ENCODE data around the gene GAL.

DNA sequence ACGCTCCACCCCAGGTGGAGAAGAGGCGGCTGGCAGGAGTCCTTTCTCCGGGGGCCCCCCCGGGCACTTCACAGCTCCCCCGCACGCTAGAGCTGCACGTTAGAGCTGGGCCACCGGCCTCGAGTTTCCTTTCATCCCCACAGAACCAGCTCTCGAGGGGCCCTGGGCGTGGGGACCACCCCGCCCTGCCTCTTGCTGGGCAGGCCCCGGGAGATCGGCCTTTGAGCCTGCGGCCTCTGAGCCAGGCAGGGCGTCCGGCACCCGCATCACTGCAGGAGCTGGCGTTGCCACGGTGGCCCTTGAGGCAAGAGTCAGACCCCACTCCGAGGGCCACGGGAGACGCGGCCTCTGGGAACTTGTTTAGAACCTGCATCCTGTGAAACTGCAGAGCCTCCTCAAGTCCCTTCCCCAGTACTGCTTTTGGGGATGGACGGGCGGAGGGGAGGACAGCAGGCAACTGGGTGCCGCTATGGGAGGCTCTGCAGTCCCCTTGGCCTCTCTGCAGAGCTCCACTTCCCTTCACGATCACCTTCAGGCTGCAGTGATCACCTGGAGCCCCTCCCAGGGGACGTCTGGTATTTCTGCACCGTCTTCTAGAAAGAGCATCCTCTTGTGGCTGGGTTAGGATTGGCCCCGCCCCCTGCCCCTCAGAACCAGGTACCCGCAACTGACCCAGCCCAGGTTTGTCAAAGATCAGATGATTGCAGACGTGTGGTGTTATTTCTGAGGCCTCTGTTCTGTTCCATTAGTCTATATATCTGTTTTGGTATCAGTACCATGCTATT lies 13.9 kb upstream of the GAL start:
- TF ChIP-seq EZH2 (IDR thresholded peaks at IDR 0.05; ENCODE audit: insufficient read depth, poor library complexity, severe bottlenecking): no peak
- no peak for TF ChIP-seq EZH2phosphoT487 (IDR thresholded peaks at IDR 0.05; ENCODE audit: insufficient read depth, low read depth)
